ENCODE data around the gene RAPH1. TPM values are rescaled to one million over a fixed set of nuclear protein-coding genes. Genes with fewer than 3 reads are reported as not detected.
"Not testable (repeated sequence)": the region's sequence is repeated elsewhere in the genome, so short reads cannot be mapped to it uniquely, and the experiment has no call there.

RAPH1 gene
- total RNA-seq, 1 experiment from 2014 or later: 31.4 TPM

DNA sequence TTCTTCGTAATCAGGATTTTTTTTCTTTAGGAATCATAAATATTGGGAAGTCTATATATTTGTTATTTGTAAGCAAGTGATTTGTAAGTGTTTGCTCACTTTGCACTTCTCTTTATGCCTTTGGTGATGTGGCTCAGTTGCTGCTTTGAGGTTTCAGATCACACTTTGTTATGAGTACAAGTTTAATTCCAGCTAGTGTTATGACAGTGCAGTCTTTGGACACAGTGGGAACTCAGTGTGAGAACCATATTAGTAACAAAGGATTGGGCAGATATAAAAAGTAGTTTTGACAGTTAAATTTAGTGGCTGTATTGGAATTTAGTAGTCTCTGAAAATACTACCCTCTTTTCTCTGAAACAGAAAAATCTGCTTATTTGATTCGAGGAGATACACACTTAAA is 139.2 kb downstream of the RAPH1 start:
- Histone ChIP-seq H3K27ac (ENCODE audit: low read length) (no peak overlapping the region), H3K9me3 (ENCODE audit: control insufficient read depth, insufficient read depth, low read depth, low read length) (no peaks in the 10 kb centered on the region), H3K4me3 (ENCODE audit: low read depth in 2 of 2, low read length in 2 of 2) (no peak overlapping the region), H3K27me3 (ENCODE audit: control insufficient read depth, insufficient read depth, low read length) (no peaks in the 10 kb centered on the region), H3K4me1 (ENCODE audit: control insufficient read depth, insufficient read depth, low read length) (no peaks in the 10 kb centered on the region), H3K36me3 (ENCODE audit: control insufficient read depth, insufficient read depth, low read length) (peaks cover 15% of the 10 kb centered on the region)
- no peak for DNase-seq (ENCODE audit: low read depth, low spot score)
- no TSS peak for BruUV-seq (replicated peaks)
- in situ Hi-C loops (cut with HindIII; ENCODE audit: low pct_unique_long_range_greater_than_20kb, low sequenced_read_pairs) (no loop called here), intact Hi-C loops (cut with micrococcal nuclease; ENCODE audit: unreplicated experiment) (no loop called here)
- no peak for ATAC-seq
- TF ChIP-seq POLR2AphosphoS5 (IDR thresholded peaks at IDR 0.05; ENCODE audit: low read depth, low read length) (no peak), SIN3A (IDR thresholded peaks at IDR 0.05; ENCODE audit: borderline replicate concordance, insufficient read depth, low read depth, low read length) (no peak), TCF7L2 (IDR thresholded peaks at IDR 0.05; ENCODE audit: low read depth, low read length) (no peak)
- TF ChIP-seq, protein P1, sequence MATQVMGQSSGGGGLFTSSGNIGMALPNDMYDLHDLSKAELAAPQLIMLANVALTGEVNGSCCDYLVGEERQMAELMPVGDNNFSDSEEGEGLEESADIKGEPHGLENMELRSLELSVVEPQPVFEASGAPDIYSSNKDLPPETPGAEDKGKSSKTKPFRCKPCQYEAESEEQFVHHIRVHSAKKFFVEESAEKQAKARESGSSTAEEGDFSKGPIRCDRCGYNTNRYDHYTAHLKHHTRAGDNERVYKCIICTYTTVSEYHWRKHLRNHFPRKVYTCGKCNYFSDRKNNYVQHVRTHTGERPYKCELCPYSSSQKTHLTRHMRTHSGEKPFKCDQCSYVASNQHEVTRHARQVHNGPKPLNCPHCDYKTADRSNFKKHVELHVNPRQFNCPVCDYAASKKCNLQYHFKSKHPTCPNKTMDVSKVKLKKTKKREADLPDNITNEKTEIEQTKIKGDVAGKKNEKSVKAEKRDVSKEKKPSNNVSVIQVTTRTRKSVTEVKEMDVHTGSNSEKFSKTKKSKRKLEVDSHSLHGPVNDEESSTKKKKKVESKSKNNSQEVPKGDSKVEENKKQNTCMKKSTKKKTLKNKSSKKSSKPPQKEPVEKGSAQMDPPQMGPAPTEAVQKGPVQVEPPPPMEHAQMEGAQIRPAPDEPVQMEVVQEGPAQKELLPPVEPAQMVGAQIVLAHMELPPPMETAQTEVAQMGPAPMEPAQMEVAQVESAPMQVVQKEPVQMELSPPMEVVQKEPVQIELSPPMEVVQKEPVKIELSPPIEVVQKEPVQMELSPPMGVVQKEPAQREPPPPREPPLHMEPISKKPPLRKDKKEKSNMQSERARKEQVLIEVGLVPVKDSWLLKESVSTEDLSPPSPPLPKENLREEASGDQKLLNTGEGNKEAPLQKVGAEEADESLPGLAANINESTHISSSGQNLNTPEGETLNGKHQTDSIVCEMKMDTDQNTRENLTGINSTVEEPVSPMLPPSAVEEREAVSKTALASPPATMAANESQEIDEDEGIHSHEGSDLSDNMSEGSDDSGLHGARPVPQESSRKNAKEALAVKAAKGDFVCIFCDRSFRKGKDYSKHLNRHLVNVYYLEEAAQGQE (IDR thresholded peaks at IDR 0.05; ENCODE audit: insufficient read depth in 1 of 2, low read depth in 2 of 2, low read length in 1 of 2): no peak
- TF ChIP-seq, protein P2, sequence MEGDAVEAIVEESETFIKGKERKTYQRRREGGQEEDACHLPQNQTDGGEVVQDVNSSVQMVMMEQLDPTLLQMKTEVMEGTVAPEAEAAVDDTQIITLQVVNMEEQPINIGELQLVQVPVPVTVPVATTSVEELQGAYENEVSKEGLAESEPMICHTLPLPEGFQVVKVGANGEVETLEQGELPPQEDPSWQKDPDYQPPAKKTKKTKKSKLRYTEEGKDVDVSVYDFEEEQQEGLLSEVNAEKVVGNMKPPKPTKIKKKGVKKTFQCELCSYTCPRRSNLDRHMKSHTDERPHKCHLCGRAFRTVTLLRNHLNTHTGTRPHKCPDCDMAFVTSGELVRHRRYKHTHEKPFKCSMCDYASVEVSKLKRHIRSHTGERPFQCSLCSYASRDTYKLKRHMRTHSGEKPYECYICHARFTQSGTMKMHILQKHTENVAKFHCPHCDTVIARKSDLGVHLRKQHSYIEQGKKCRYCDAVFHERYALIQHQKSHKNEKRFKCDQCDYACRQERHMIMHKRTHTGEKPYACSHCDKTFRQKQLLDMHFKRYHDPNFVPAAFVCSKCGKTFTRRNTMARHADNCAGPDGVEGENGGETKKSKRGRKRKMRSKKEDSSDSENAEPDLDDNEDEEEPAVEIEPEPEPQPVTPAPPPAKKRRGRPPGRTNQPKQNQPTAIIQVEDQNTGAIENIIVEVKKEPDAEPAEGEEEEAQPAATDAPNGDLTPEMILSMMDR (IDR thresholded peaks at IDR 0.05): no peak
- ChIA-PET POLR2A (no interaction called here), CTCF (no interaction called here)

DNA sequence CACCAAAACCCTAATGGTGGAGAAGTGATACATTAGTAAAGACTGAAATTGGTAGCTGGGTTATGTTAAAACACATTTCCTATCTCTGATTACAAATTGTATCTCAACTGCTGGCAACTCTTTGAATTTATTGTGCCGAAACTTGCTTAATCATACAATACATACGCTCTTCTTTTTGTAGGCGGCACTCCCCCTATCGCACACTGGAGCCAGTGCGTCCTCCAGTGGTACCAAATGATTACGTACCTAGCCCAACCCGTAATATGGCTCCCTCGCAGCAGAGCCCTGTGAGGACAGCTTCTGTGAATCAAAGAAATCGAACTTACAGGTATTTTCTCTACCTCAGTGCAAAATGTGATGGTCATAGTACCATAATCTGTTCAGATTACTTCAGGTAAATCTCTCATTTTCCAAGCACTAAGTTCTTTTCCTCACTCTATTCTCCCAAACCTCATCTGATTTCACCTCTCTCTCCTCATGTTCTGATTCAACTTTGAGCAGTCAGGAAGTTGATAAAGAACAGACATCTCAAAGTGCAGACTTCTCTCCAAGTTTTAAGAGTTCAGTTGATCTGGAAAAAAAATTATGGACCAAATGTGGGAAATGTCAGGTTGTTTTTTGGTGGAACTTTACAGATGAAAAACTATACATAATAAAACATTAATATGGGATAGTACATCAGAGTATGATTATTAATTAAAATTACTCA is 140.4 kb downstream of the RAPH1 start:
- Histone ChIP-seq H3K27ac (ENCODE audit: low read length) (no peak overlapping the region), H3K36me3 (ENCODE audit: control insufficient read depth, insufficient read depth, low read length) (peaks cover 15% of the 10 kb centered on the region), H3K9me3 (ENCODE audit: control insufficient read depth, insufficient read depth, low read depth, low read length) (no peaks in the 10 kb centered on the region), H3K27me3 (ENCODE audit: control insufficient read depth, insufficient read depth, low read length) (no peaks in the 10 kb centered on the region), H3K4me3 (ENCODE audit: low read depth in 2 of 2, low read length in 2 of 2) (no peak overlapping the region), H3K4me1 (ENCODE audit: control insufficient read depth, insufficient read depth, low read length) (no peaks in the 10 kb centered on the region)
- BruUV-seq (replicated peaks): no TSS peak
- ChIA-PET POLR2A (no interaction called here), CTCF (no interaction called here)
- ATAC-seq: peak; percentile 68; the same call in 1 of the 2 replicates
- intact Hi-C loops (cut with micrococcal nuclease; ENCODE audit: unreplicated experiment) (no loop called here), in situ Hi-C loops (cut with HindIII; ENCODE audit: low pct_unique_long_range_greater_than_20kb, low sequenced_read_pairs) (no loop called here)
- no peak for DNase-seq (ENCODE audit: low read depth, low spot score)
- TF ChIP-seq TCF7L2 (IDR thresholded peaks at IDR 0.05; ENCODE audit: low read depth, low read length): no peak
- TF ChIP-seq, protein P2 (IDR thresholded peaks at IDR 0.05): peak; percentile 63

DNA sequence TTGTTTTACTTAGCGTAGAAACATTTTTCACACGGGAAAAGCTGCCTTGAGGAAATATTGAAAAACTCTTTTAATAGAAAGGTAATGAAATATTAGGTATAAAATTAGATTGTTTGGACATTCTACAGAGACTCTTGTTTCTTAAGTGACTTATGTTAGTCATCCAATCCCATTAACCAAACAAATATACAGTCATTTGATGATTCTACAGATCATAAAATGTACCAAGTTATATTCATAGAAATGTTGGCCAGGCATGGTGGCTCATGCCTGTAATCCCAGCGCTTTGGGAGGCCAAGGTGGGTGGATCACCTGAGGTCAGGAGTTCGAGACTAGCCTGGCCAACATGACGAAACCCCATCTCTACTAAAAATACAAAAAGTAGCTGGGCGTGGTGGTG is 146.9 kb downstream of the RAPH1 start:
- H3K4me3 ChIP-seq (ENCODE audit: low read depth in 2 of 2, low read length in 2 of 2); H3K27ac ChIP-seq (ENCODE audit: low read length); H3K9me3 ChIP-seq (ENCODE audit: control insufficient read depth, insufficient read depth, low read depth, low read length); in situ Hi-C loops (cut with HindIII; ENCODE audit: low pct_unique_long_range_greater_than_20kb, low sequenced_read_pairs); H3K4me1 ChIP-seq (ENCODE audit: control insufficient read depth, insufficient read depth, low read length); intact Hi-C loops (cut with micrococcal nuclease; ENCODE audit: unreplicated experiment); POLR2A ChIA-PET; BruUV-seq (replicated peaks); H3K36me3 ChIP-seq (ENCODE audit: control insufficient read depth, insufficient read depth, low read length); CTCF ChIA-PET; H3K27me3 ChIP-seq (ENCODE audit: control insufficient read depth, insufficient read depth, low read length); ATAC-seq; DNase-seq (ENCODE audit: low read depth, low spot score): not testable (repeated sequence)

Measured in Panc1 (cell line).